ENCODE data around the gene LCN10. TPM values are rescaled to one million over a fixed set of nuclear protein-coding genes. Genes with fewer than 3 reads are reported as not detected.

The LCN10 gene
- total and polyA plus RNA-seq, 2 of the 13 experiments (the other 11 are each of a cell fraction or from before 2014, with no cell fraction given) = 0.53 to 0.61 TPM

- TF ChIP-seq, protein P1, sequence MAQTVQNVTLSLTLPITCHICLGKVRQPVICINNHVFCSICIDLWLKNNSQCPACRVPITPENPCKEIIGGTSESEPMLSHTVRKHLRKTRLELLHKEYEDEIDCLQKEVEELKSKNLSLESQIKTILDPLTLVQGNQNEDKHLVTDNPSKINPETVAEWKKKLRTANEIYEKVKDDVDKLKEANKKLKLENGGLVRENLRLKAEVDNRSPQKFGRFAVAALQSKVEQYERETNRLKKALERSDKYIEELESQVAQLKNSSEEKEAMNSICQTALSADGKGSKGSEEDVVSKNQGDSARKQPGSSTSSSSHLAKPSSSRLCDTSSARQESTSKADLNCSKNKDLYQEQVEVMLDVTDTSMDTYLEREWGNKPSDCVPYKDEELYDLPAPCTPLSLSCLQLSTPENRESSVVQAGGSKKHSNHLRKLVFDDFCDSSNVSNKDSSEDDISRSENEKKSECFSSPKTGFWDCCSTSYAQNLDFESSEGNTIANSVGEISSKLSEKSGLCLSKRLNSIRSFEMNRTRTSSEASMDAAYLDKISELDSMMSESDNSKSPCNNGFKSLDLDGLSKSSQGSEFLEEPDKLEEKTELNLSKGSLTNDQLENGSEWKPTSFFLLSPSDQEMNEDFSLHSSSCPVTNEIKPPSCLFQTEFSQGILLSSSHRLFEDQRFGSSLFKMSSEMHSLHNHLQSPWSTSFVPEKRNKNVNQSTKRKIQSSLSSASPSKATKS (CRISPR knock-in tag; IDR thresholded peaks at IDR 0.05) = no peak
- TF ChIP-seq YEATS4 (CRISPR knock-in tag; IDR thresholded peaks at IDR 0.05; ENCODE audit: borderline replicate concordance) (peak; percentile 100), KAT2B (IDR thresholded peaks at IDR 0.05; ENCODE audit: borderline replicate concordance, low read depth, low read length) (no peak), ZNF337 (CRISPR knock-in tag; IDR thresholded peaks at IDR 0.05; ENCODE audit: borderline replicate concordance, low read depth) (no peak; the same call in 1 of the 2 replicates), ZNF674 (CRISPR knock-in tag; IDR thresholded peaks at IDR 0.05; ENCODE audit: low read depth) (0 out of 2 replicates have a peak, but pooled peaks have one; percentile 75), ZBTB14 (CRISPR knock-in tag; IDR thresholded peaks at IDR 0.05) (peak; percentile 41; the same call in 1 of the 2 replicates), ZNF253 (CRISPR knock-in tag; IDR thresholded peaks at IDR 0.05; ENCODE audit: borderline replicate concordance) (no peak), ZNF383 (CRISPR knock-in tag; IDR thresholded peaks at IDR 0.05; ENCODE audit: borderline replicate concordance) (no peak), ZBTB7B (CRISPR knock-in tag; IDR thresholded peaks at IDR 0.05) (peak; percentile 80), REXO4 (CRISPR knock-in tag; IDR thresholded peaks at IDR 0.05; ENCODE audit: borderline replicate concordance) (no peak), CCAR2 (optimal IDR thresholded peaks at IDR 0.05; ENCODE audit: low read depth, low read length) (peak; percentile 56), ELF3 (CRISPR knock-in tag; IDR thresholded peaks at IDR 0.05) (peak; percentile 66), ZNF34 (CRISPR knock-in tag; IDR thresholded peaks at IDR 0.05; ENCODE audit: borderline replicate concordance) (0 out of 2 replicates have a peak, but pooled peaks have one; percentile 31), ZNF777 (CRISPR knock-in tag; IDR thresholded peaks at IDR 0.05) (peak; percentile 82), RNF2 (conservative IDR thresholded peaks at IDR 0.05; ENCODE audit: low read depth) (peak; percentile 94), TEF (CRISPR knock-in tag; IDR thresholded peaks at IDR 0.05) (peak; percentile 23; the same call in 1 of the 2 replicates), JUND (CRISPR knock-in tag; IDR thresholded peaks at IDR 0.05) (no peak), PHF5A (CRISPR knock-in tag; IDR thresholded peaks at IDR 0.05; ENCODE audit: low read depth, unreplicated experiment) (peak; percentile 43), SIN3B (IDR thresholded peaks at IDR 0.05; ENCODE audit: low read length) (peak; percentile 59), MTF2 (CRISPR knock-in tag; IDR thresholded peaks at IDR 0.05; ENCODE audit: borderline replicate concordance) (no peak; the same call in 1 of the 2 replicates), WIZ (CRISPR knock-in tag; IDR thresholded peaks at IDR 0.05) (no peak), STAG1 (CRISPR knock-in tag; IDR thresholded peaks at IDR 0.05) (no peak; the same call in 1 of the 2 replicates), ZNF7 (CRISPR knock-in tag; IDR thresholded peaks at IDR 0.05) (no peak)
- TF ChIP-seq, protein P2, sequence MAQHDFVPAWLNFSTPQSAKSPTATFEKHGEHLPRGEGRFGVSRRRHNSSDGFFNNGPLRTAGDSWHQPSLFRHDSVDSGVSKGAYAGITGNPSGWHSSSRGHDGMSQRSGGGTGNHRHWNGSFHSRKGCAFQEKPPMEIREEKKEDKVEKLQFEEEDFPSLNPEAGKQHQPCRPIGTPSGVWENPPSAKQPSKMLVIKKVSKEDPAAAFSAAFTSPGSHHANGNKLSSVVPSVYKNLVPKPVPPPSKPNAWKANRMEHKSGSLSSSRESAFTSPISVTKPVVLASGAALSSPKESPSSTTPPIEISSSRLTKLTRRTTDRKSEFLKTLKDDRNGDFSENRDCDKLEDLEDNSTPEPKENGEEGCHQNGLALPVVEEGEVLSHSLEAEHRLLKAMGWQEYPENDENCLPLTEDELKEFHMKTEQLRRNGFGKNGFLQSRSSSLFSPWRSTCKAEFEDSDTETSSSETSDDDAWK (CRISPR knock-in tag; IDR thresholded peaks at IDR 0.05) = no peak
- TF ChIP-seq, protein P3, sequence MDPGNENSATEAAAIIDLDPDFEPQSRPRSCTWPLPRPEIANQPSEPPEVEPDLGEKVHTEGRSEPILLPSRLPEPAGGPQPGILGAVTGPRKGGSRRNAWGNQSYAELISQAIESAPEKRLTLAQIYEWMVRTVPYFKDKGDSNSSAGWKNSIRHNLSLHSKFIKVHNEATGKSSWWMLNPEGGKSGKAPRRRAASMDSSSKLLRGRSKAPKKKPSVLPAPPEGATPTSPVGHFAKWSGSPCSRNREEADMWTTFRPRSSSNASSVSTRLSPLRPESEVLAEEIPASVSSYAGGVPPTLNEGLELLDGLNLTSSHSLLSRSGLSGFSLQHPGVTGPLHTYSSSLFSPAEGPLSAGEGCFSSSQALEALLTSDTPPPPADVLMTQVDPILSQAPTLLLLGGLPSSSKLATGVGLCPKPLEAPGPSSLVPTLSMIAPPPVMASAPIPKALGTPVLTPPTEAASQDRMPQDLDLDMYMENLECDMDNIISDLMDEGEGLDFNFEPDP (CRISPR knock-in tag; conservative IDR thresholded peaks at IDR 0.05) = no peak
Measured at GRCh38 chr9:136728080-136728547, 14.6 kb downstream of the LCN10 start (continued).
